Natural killer cell (primary cell): ENCODE results near the gene TCIRG1. TPM values are rescaled to one million over a fixed set of nuclear protein-coding genes. Genes with fewer than 3 reads are reported as not detected.
A peak's percentile ranks its signal among the peaks of the same experiment; 100 is the strongest.

Experiments used
- ATAC-seq, 3 donors: fragments of 150-1000 bp in 2 of 3; fragments of 200-7000 bp in 1 of 3; cut with Tn5 transposase; 1 replicate in 1 of 3; 2 replicates in 2 of 3; pipeline ENCODE4 v1.10.0; 2021; ENCODE audit warnings: mild to moderate bottlenecking in 2 of 3, moderate library complexity in 2 of 3
- DNase-seq, 2 donors: peaks; one replicate each; pipeline versions ENCODE4 v3.0.0 to v3.0.0-alpha.2; 2013 to 2021; ENCODE audit warnings: mixed read lengths in 1 of 2
- H3K27ac ChIP-seq: one replicate; pipeline ENCODE4 v1.5.1; 2013; ENCODE audit warnings: mild to moderate bottlenecking, low read length
- H3K27me3 ChIP-seq: one replicate; pipeline ENCODE4 v1.6.1; 2013; ENCODE audit warnings: low read length; ENCODE audit not compliant: control insufficient read depth, insufficient read depth
- H3K36me3 ChIP-seq: one replicate; pipeline ENCODE4 v1.6.1; 2013; ENCODE audit warnings: low read length; ENCODE audit not compliant: control insufficient read depth, insufficient read depth
- H3K4me1 ChIP-seq: one replicate; pipeline ENCODE4 v1.6.1; 2013; ENCODE audit warnings: low read length; ENCODE audit not compliant: control insufficient read depth, insufficient read depth
- H3K4me3 ChIP-seq: one replicate; pipeline ENCODE4 v1.5.1; 2013; ENCODE audit warnings: low read length
- H3K9me3 ChIP-seq: one replicate; pipeline ENCODE4 v1.6.1; 2013; ENCODE audit warnings: low read length; ENCODE audit not compliant: control insufficient read depth, insufficient read depth
- H3K27ac Mint-ChIP-seq, 2 donors: one replicate each; pipeline ENCODE4 v1.8.0; 2022; ENCODE audit warnings: mild to moderate bottlenecking in 2 of 2, mixed read lengths in 2 of 2, moderate library complexity in 1 of 2
- H3K27me3 Mint-ChIP-seq, 2 donors: one replicate each; pipeline ENCODE4 v1.8.0; 2022; ENCODE audit warnings: low read depth in 2 of 2, mixed read lengths in 2 of 2
- H3K36me3 Mint-ChIP-seq: one replicate; pipeline ENCODE4 v1.8.0; 2022; ENCODE audit warnings: mixed read lengths
- H3K4me1 Mint-ChIP-seq, 2 donors: one replicate each; pipeline ENCODE4 v1.8.0; 2022; ENCODE audit warnings: mixed read lengths in 2 of 2
- H3K4me3 Mint-ChIP-seq: one replicate; pipeline ENCODE4 v1.8.0; 2022; ENCODE audit warnings: mild to moderate bottlenecking, moderate library complexity, mixed read lengths
- H3K9me3 Mint-ChIP-seq, 2 donors: one replicate each; pipeline ENCODE4 v1.8.0; 2022; ENCODE audit warnings: mixed read lengths in 2 of 2
- WGBS: methylation state at CpG from one replicate; pipeline ENCODE4 v1.1.7; 2013; ENCODE audit warnings: missing lambda C conversion rate; ENCODE audit not compliant: insufficient coverage; 5-methylcytosine and 5-hydroxymethylcytosine counted together
- intact Hi-C: fragments of 100-400 bp; cut with micrococcal nuclease; formaldehyde crosslinking; loops from one replicate; pipeline ENCODE4 v1.14.2; 2022
- total RNA-seq, 4 donors: library from RNA; stranded (reverse); fragments of 120-200 nt in 1 of 4; gene quantifications; one replicate each; pipeline versions ENCODE4 v1.2.3 to v1.2.4, GENCODE V29; 2013 to 2022
- TF ChIP-seq, protein P1 (sequence below): fragments of 200-600 bp; IDR thresholded peaks from one replicate; pipeline ENCODE4 v1.8.0; 2022; ENCODE audit warnings: antibody characterized with exemption

Gene TCIRG1
- total RNA-seq, 3 donors from 2014 or later (not counting 1 experiment from before 2014, with no cell fraction given): 438 to 480 (median 465) TPM

GRCh38 chr11:68040957-68041591, 2.2 kb downstream of the TCIRG1 start:
- Histone ChIP-seq H3K9me3 (no peaks in the 10 kb centered on the region), H3K36me3 (peaks cover 39% of the 10 kb centered on the region), H3K4me3 (peak overlapping the region; percentile 84), H3K4me1 (peaks cover 61% of the 10 kb centered on the region), H3K27ac (peak overlapping the region; percentile 94), H3K27me3 (no peaks in the 10 kb centered on the region)
- Mint-ChIP-seq H3K4me1 (peaks cover 28 to 42% of the 10 kb centered on the region in 2 donors), H3K4me3 (peak overlapping the region; percentile 91), H3K9me3 (no peaks in the 10 kb centered on the region), H3K27ac (peak overlapping the region; percentile 97 to 99), H3K27me3 (no peaks in the 10 kb centered on the region), H3K36me3 (no peaks in the 10 kb centered on the region)
- ATAC-seq (no peak), DNase-seq (no peak)
- intact Hi-C loops: loop anchor here (1.0 kb wide), 1 partner anchor 11 kb away; the partner anchor contains the start of gene NDUFS8
- TF ChIP-seq, protein P1, sequence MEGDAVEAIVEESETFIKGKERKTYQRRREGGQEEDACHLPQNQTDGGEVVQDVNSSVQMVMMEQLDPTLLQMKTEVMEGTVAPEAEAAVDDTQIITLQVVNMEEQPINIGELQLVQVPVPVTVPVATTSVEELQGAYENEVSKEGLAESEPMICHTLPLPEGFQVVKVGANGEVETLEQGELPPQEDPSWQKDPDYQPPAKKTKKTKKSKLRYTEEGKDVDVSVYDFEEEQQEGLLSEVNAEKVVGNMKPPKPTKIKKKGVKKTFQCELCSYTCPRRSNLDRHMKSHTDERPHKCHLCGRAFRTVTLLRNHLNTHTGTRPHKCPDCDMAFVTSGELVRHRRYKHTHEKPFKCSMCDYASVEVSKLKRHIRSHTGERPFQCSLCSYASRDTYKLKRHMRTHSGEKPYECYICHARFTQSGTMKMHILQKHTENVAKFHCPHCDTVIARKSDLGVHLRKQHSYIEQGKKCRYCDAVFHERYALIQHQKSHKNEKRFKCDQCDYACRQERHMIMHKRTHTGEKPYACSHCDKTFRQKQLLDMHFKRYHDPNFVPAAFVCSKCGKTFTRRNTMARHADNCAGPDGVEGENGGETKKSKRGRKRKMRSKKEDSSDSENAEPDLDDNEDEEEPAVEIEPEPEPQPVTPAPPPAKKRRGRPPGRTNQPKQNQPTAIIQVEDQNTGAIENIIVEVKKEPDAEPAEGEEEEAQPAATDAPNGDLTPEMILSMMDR: no peak
- 78% methylated on average over 23 of the region's 23 CpGs for WGBS

DNA sequence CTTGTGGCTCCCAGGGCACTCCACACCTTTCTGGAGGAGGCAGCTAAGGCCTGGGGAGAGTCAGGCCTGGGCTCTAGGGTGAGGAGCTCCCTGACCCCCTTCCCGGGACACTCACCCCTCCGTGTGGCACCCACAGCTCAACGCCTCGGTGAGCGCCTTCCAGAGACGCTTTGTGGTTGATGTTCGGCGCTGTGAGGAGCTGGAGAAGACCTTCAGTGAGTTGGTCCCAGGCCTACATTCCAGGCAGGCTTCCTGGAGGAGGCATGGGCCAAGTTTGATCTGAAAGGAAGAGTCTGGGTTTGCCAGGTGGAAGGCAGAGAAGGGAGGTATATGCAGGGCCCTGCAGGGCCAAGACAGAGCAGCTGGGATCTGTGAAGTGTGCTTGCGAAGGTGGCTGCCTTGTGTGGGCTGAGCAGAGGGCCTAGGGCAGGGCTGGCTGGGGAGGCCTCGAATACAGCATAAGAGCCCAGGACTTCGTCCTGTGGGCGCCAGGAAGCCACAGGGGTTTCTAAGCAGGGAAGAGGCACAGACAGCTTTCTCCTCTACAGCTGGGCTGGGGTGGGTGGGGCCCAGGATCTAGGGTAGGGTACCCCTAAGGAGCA, 2.9 kb downstream of the TCIRG1 start:
- no peak for ATAC-seq
- intact Hi-C loops: no loop called here
- H3K4me1 Mint-ChIP-seq: peaks cover 21 to 36% of the 10 kb centered on the region in 2 donors
- DNase-seq: no peak
- 69% methylated on average over 12 of the region's 12 CpGs for WGBS
- H3K36me3 Mint-ChIP-seq: no peaks in the 10 kb centered on the region
- peaks cover 54% of the 10 kb centered on the region for H3K4me1 ChIP-seq
- TF ChIP-seq, protein P1: no peak
- peak overlapping the region; percentile 56 to 99 for H3K27ac Mint-ChIP-seq
- H3K27me3 ChIP-seq: no peaks in the 10 kb centered on the region
- H3K36me3 ChIP-seq: peaks cover 44% of the 10 kb centered on the region
- no peak overlapping the region for H3K4me3 ChIP-seq
- no peaks in the 10 kb centered on the region for H3K27me3 Mint-ChIP-seq
- H3K4me3 Mint-ChIP-seq: peak overlapping the region; percentile 46
- no peaks in the 10 kb centered on the region for H3K9me3 Mint-ChIP-seq
- peak overlapping the region; percentile 94 for H3K27ac ChIP-seq
- H3K9me3 ChIP-seq: no peaks in the 10 kb centered on the region

- Histone ChIP-seq H3K27me3 (no peaks in the 10 kb centered on the region), H3K4me1 (peaks cover 47% of the 10 kb centered on the region), H3K4me3 (no peak overlapping the region), H3K27ac (no peak overlapping the region), H3K9me3 (no peaks in the 10 kb centered on the region), H3K36me3 (peaks cover 48% of the 10 kb centered on the region)
- TF ChIP-seq, protein P1: no peak
- Mint-ChIP-seq H3K9me3 (no peaks in the 10 kb centered on the region), H3K36me3 (no peaks in the 10 kb centered on the region), H3K27ac (peak overlapping the region in 1 of 2 donors; percentile 99), H3K4me3 (no peak overlapping the region), H3K4me1 (peaks cover 14 to 29% of the 10 kb centered on the region in 2 donors), H3K27me3 (no peaks in the 10 kb centered on the region)
- DNase-seq: no peak
- no peak for ATAC-seq
- intact Hi-C loops: no loop called here
- 97% methylated on average over 27 of the region's 27 CpGs for WGBS
These were observed 3.6 kb downstream of the TCIRG1 start for GRCh38 chr11:68042219-68043028.
